HepG2 (cell line): ENCODE data around the gene ZNF341. TPM values are rescaled to one million over a fixed set of nuclear protein-coding genes. Genes with fewer than 3 reads are reported as not detected.
A peak's percentile ranks its signal among the peaks of the same experiment; 100 is the strongest.

Experiments used
- CC2D1A ChIP-seq: sonication (generic); formaldehyde crosslinking; IDR thresholded peaks from 2 replicates; pipeline ENCODE4 v1.8.1; 2023; ENCODE audit warnings: mild to moderate bottlenecking, missing genetic modification reagents
- HNRNPL ChIP-seq: fragments of 200-400 bp; formaldehyde crosslinking; IDR thresholded peaks from 2 replicates; pipeline ENCODE4 v1.6.1; 2017; ENCODE audit warnings: mild to moderate bottlenecking, low read depth, low read length
- JUNB ChIP-seq: sonication (generic); formaldehyde crosslinking; IDR thresholded peaks from 2 replicates; pipeline ENCODE4 v1.8.0; 2022; ENCODE audit warnings: missing genetic modification reagents, mild to moderate bottlenecking, borderline replicate concordance
- NONO ChIP-seq, 2 experiments: fragments of 450-650 bp in 1 of 2; sonication (generic) in 1 of 2; formaldehyde crosslinking in 1 of 2; IDR thresholded peaks in 1 of 2; conservative IDR thresholded peaks in 1 of 2; 2 replicates each; pipeline versions ENCODE4 v1.6.1 to v1.8.0; 2017 to 2022; ENCODE audit warnings: mild to moderate bottlenecking in 1 of 2, missing genetic modification reagents in 1 of 2, moderate library complexity in 1 of 2
- ZNF75D ChIP-seq: sonication (generic); formaldehyde crosslinking; IDR thresholded peaks from 2 replicates; pipeline ENCODE4 v1.8.1; 2023; ENCODE audit warnings: missing genetic modification reagents, mild to moderate bottlenecking, borderline replicate concordance
- polyA plus RNA-seq, 8 experiments: library from polyadenylated mRNA; depleted of rRNA in 3 of 8; stranded (reverse) in 7 of 8; unstranded in 1 of 8; fragments of >200 nt; fragmentation: Illumina TruSeq in 4 of 8; extraction: Trizol in 4 of 8; gene quantifications; 2 replicates each; pipeline versions ENCODE4 v1.2.1 to v1.2.3, GENCODE V29; 2011 to 2016; ENCODE audit warnings: low read depth in 4 of 8, missing spikeins in 1 of 8, mixed read lengths in 1 of 8; ENCODE audit not compliant: insufficient read depth in 1 of 8
- total RNA-seq, 5 experiments: library from RNA; depleted of rRNA; stranded (reverse); fragments of >200 nt; fragmentation: Illumina TruSeq; extraction: Trizol; gene quantifications; 2 replicates each; pipeline ENCODE4 v1.2.3, GENCODE V29; 2016; ENCODE audit warnings: low read depth in 1 of 5
- TF ChIP-seq, protein P1 (sequence below): sonication (generic); formaldehyde crosslinking; IDR thresholded peaks from 2 replicates; pipeline ENCODE4 v1.5.0; 2020; ENCODE audit warnings: mild to moderate bottlenecking, missing genetic modification reagents, borderline replicate concordance
- TF ChIP-seq, protein P2 (sequence below): IDR thresholded peaks from 2 replicates; pipeline ENCODE4 v1.6.1; 2016; ENCODE audit warnings: low read depth
- TF ChIP-seq, protein P3 (sequence below): sonication (generic); formaldehyde crosslinking; IDR thresholded peaks from 2 replicates; pipeline ENCODE4 v1.4.0; 2020; ENCODE audit warnings: missing genetic modification reagents, mild to moderate bottlenecking, borderline replicate concordance
- TF ChIP-seq, protein P4 (sequence below): IDR thresholded peaks from 2 replicates; pipeline ENCODE4 v1.6.1; 2016; ENCODE audit warnings: mild to moderate bottlenecking

Gene ZNF341
- total and polyA plus RNA-seq, 2 of the 13 experiments (the other 11 are each of a cell fraction or from before 2014, with no cell fraction given), result 1.1 to 2.2 TPM

DNA sequence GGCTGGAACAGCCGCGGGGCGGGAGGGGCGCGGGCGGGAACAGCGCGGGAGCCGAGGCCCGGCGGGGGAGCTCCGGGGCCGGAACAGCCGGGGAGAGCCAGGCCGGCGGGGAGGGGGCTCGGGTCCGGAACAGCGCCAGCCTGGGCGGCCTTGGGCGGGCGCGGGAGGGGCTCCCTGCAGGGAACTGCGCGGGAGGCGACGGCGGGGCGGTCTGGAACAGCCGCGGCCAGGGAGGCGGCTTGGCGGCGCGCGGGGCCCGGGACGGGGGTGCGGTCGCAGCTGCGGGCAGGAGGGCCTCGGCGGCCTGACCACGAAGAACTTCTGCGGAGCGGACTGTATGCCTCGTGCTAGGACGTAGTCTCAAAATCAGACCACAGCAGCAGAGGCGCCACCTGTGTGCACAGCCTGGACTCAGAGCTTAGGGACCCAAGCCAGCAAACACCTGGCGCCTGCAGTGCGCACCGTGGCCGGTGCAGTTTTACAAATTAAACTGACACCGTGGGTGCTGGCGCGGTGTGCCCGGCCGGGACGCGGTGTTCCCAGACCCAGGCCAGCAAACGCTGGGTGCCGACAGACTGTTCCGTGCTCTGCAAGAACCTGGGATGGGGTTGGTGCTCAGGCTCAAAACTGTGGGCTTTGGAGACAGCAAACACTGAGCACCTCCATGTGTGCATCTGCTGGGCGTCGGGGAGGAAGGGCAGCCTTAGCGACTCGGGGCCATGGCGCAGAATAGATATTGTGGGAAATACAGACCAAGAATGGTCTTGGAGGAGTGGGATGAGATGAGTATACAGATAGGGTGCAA lies 572 bp downstream of the ZNF341 start (continued):
- TF ChIP-seq, protein P1, sequence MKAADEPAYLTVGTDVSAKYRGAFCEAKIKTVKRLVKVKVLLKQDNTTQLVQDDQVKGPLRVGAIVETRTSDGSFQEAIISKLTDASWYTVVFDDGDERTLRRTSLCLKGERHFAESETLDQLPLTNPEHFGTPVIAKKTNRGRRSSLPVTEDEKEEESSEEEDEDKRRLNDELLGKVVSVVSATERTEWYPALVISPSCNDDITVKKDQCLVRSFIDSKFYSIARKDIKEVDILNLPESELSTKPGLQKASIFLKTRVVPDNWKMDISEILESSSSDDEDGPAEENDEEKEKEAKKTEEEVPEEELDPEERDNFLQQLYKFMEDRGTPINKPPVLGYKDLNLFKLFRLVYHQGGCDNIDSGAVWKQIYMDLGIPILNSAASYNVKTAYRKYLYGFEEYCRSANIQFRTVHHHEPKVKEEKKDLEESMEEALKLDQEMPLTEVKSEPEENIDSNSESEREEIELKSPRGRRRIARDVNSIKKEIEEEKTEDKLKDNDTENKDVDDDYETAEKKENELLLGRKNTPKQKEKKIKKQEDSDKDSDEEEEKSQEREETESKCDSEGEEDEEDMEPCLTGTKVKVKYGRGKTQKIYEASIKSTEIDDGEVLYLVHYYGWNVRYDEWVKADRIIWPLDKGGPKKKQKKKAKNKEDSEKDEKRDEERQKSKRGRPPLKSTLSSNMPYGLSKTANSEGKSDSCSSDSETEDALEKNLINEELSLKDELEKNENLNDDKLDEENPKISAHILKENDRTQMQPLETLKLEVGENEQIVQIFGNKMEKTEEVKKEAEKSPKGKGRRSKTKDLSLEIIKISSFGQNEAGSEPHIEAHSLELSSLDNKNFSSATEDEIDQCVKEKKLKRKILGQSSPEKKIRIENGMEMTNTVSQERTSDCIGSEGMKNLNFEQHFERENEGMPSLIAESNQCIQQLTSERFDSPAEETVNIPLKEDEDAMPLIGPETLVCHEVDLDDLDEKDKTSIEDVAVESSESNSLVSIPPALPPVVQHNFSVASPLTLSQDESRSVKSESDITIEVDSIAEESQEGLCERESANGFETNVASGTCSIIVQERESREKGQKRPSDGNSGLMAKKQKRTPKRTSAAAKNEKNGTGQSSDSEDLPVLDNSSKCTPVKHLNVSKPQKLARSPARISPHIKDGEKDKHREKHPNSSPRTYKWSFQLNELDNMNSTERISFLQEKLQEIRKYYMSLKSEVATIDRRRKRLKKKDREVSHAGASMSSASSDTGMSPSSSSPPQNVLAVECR (CRISPR knock-in tag), result peak; percentile 90
- TF ChIP-seq HNRNPL, result 0 out of 2 replicates have a peak, but pooled peaks have one; percentile 55
- TF ChIP-seq ZNF75D (CRISPR knock-in tag), result no peak
- 0 out of 2 replicates have a peak, but pooled peaks have one; percentile 82 for TF ChIP-seq CC2D1A (CRISPR knock-in tag)
- TF ChIP-seq NONO (IDR thresholded peaks at IDR 0.05), result no peak
- TF ChIP-seq NONO (CRISPR knock-in tag; conservative IDR thresholded peaks at IDR 0.05), result peak; percentile 84
- TF ChIP-seq, protein P2, sequence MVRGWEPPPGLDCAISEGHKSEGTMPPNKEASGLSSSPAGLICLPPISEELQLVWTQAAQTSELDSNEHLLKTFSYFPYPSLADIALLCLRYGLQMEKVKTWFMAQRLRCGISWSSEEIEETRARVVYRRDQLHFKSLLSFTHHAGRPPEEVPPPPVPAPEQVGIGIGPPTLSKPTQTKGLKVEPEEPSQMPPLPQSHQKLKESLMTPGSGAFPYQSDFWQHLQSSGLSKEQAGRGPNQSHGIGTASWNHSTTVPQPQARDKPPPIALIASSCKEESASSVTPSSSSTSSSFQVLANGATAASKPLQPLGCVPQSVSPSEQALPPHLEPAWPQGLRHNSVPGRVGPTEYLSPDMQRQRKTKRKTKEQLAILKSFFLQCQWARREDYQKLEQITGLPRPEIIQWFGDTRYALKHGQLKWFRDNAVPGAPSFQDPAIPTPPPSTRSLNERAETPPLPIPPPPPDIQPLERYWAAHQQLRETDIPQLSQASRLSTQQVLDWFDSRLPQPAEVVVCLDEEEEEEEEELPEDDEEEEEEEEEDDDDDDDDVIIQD, result peak; percentile 62; the same call in 1 of the 2 replicates
- TF ChIP-seq, protein P3, sequence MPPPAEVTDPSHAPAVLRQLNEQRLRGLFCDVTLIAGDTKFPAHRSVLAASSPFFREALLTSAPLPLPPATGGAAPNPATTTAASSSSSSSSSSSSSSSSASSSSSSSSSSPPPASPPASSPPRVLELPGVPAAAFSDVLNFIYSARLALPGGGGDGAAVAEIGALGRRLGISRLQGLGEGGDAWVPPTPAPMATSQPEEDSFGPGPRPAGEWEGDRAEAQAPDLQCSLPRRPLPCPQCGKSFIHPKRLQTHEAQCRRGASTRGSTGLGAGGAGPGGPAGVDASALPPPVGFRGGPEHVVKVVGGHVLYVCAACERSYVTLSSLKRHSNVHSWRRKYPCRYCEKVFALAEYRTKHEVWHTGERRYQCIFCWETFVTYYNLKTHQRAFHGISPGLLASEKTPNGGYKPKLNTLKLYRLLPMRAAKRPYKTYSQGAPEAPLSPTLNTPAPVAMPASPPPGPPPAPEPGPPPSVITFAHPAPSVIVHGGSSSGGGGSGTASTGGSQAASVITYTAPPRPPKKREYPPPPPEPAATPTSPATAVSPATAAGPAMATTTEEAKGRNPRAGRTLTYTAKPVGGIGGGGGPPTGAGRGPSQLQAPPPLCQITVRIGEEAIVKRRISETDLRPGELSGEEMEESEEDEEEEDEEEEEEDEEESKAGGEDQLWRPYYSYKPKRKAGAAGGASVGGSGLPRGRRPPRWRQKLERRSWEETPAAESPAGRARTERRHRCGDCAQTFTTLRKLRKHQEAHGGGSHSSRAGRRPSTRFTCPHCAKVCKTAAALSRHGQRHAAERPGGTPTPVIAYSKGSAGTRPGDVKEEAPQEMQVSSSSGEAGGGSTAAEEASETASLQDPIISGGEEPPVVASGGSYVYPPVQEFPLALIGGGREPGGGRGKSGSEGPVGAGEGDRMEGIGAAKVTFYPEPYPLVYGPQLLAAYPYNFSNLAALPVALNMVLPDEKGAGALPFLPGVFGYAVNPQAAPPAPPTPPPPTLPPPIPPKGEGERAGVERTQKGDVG (CRISPR knock-in tag), result 0 out of 2 replicates have a peak, but pooled peaks have one; percentile 39
- TF ChIP-seq JUNB (CRISPR knock-in tag), result no peak
- TF ChIP-seq, protein P4, sequence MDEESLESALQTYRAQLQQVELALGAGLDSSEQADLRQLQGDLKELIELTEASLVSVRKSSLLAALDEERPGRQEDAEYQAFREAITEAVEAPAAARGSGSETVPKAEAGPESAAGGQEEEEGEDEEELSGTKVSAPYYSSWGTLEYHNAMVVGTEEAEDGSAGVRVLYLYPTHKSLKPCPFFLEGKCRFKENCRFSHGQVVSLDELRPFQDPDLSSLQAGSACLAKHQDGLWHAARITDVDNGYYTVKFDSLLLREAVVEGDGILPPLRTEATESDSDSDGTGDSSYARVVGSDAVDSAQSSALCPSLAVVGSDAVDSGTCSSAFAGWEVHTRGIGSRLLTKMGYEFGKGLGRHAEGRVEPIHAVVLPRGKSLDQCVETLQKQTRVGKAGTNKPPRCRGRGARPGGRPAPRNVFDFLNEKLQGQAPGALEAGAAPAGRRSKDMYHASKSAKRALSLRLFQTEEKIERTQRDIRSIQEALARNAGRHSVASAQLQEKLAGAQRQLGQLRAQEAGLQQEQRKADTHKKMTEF (CRISPR knock-in tag), result peak; percentile 31; the same call in 1 of the 2 replicates
